Measurements from ENCODE around the gene CAMTA2.

The CAMTA2 gene

DNA sequence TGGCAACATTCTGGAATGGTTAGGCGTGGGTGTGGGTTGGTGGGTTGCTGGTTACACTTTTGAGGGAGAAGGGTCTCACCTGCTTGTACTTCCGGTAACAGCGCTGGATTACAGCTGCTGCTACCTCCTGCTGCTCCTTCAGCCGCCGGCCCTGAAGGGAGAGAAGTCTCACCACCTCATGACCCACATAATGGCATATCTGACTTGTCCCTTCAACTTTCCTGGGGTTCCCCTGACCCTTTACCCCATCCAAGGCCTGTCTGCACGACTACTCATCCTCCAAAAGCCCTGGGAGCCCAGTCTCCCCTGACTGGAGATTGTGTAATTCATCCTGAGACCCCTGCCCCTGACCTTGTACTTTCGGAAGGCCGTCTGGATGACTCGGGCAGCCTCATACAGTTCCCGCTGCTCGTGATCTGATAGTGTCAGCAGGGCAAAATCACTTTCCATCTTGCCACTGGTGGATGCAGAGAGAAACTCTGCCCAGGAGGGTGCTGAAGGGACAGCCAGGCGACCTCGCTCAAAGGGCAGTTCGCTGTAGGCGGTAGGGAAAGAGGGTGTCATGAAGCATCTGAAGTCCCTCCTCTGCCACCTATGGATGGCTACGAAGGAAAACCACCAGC is 17.8 kb downstream of the CAMTA2 start:
- no peak for DNase-seq (ENCODE audit: low read depth in 3 of 3)

DNA sequence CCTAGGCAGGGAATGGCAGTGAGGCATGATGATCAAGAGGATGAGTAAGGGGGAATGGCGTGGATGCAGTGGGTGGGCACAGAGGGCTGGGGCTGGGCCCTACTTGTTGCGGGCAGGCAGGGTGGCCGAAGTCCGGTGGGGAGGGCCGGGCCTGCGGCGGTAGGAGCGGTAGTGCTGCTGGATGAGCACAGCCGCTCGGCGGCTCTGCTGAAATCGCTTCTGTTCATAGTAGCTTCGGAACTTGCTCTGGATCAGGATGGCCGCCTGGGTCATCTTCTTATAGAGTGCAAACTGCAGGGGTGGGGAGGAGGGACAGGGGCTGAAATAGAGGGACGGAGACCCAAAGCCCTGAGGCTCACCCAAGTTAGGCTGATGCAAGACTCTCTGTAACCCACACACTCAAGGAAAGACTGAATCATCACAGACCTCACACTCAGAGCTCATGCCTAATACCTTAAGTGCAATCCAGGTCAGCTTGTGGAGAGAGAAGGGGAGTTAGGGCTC is 18.4 kb downstream of the CAMTA2 start:
- peak in 2 of 3 experiments; percentile 23 to 33 for DNase-seq (ENCODE audit: low read depth in 3 of 3)

DNA sequence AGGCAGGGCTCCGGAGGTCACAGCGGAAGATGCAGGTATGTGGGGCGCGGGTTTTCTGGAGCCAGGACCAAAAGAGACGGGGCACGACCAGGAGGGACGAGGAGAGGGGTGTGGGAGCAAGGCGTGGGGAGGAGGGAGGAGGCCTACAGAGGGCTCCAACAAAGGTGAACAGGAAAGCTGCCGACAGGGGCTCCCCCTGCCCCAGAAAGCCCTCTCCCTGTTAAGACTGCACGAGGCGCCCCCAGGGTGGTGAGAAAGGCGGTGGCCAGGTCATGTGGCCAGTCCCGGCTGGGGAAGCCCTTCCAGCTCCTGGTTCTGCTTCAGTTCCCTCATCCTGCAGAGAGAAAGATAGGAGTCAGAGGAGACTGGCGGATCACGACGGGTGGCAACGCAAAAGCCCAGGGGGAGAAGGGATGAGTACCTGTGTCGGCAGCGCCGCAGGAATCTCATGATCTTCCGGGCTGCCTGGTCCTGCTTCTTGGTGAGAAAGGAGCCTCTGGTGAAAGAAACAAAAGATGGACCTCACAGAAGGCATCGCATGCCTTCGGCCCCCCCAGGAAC is 18.9 kb downstream of the CAMTA2 start:
- DNase-seq (ENCODE audit: low read depth in 3 of 3) = peak in 1 of 3 experiments; percentile 33

DNA sequence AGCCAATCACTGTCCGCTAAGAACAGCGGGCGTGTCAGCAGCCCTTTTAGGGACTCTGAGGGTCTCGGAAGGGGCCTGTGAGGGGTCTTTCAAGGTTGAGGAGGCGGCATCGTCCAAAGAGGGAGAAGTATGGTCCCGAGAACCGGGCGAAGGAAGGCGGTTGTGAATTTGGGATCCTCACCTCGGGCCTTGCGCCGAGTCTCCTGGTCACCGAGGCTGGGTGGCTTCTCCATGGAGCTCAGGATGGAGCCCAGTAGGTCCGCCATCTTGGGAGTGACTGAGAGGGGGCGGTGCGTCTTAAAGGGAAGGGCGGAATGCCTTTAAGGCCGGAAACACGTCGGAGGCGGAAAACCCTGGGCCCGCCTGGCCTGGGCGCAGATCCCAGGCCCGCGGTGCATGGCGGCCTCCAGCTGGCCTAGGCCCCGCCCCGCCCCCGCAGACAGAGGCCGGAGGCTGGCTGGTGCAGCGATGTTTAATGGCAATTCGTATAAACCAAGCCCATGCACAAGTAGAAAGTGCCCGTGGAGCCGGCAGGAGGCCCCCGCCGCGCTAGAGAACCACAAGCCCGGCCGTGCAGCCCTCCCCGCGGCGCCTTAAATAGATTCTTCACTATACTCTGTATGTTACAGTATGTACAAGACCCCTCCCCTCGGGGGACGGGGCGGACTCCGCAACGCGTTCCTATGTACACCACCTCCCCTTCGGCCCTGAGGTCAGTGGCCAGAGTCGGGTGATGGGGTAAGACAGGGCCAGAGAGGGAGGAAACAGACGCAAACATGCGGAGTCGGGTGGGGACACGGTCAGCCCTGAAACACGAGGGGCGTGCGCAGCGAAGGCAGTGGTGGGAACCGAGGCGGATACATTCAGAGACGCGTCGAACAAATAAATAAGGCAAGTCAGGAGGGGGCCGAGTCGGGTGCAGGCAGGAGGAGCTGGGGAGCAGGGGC is 19.7 kb downstream of the CAMTA2 start, which contains the start of gene SPAG7:
SPAG7 (minus strand) TSS at position 279 of the 947 bp plus-strand sequence; CDS start at position 266, 13 bp downstream.
- peak; percentile 85 to 87 (median 85) for DNase-seq (ENCODE audit: low read depth in 3 of 3)

DNA sequence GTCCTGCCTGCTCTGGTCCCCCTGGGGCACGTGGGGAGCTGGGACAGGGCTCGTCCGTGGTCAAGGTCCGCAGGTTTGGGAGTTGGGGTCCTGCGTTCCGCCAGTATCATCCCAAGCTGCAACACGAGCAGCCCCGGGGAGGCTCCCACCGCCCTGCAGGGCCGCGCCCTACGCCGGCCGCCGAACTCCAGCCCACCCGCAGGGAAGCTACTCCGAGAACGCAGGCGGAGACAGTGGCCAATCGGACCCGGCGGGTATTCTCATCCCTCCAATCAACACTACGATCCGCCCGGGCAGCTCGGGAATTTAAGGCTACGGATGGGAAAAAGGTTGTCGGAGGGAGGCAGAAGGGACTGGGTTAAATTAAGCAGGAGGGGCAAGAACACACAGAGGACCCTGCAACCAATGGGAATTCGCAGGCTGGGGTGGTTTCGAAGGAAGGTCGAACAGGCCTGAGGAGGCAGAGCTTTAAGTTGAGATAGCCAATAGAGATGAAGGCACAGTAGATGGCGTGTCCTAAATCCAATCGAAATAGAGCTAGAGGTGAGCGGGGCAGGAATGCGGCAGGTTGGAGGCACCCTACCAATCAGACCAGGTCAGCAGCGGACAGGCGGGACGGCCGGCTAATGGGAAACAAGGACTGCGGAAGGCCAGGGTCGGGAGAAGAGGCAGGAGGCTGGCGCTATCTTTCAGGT is 20.5 kb downstream of the CAMTA2 start:
- DNase-seq (ENCODE audit: low read depth in 3 of 3) = peak; percentile 76 to 90 (median 76)

DNA sequence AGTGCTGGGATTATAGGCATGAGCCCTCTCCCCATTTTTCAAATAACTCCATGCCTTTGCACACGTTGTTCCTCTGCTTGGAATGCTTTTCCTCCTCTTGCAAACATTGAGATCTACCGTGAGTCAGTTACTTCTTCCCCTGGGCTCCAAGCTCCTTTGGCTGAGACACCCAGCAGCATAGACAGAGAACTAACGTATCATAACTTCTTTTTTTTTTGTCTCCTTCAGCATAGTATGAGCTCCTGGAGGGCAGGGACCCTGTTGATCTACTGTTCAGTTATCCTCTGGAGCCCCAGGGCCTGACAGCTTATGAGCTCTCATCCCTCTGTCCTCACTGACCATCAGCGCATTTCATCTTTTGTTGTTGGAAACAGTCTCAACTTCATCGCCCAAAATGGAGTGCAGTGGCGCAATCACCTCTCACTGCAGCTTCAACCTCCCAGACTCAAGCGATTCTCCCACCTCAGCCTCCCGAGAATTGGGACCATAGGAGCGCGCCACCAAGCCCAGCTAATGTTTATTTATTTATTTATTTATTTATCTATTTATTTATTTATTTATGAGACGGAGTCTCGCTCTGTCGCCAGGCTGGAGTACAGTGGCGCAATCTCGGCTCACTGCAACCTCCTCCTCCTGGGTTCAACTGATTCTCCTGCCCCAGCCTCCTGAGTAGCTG is 22.0 kb downstream of the CAMTA2 start:
- DNase-seq (ENCODE audit: low read depth in 3 of 3) = no peak

DNA sequence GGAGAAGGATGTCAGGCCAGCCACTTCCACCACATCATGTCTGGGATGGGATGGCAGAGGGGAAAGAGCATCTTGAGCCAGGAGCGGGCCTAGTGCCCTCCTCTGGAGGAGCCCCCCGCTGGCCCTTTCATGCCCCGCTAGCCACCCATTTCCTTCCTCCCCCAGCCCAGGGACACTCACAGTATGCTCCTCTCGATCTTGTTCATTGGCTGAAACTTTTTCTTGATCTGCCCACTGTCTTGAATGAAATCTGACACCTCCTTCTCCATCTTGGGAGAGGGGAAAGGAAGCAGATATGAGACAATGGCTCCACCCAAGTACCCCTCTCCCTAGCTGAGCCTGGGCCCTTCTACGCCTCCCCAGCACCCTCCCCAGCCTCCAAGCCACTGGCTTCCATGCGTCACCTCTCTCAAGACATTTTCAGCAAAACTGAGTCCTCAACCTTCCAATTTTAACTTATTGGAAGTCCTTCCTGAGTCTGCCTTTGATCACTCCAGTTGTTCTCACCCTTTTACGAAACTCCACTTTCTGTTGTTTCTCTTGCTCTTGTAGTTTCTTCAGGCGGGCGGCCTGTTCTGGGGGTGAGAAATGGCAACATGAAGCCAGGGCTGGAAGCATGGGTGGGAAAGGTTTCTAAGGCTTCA is 27.1 kb downstream of the CAMTA2 start:
- no peak for DNase-seq (ENCODE audit: low read depth in 3 of 3)

DNA sequence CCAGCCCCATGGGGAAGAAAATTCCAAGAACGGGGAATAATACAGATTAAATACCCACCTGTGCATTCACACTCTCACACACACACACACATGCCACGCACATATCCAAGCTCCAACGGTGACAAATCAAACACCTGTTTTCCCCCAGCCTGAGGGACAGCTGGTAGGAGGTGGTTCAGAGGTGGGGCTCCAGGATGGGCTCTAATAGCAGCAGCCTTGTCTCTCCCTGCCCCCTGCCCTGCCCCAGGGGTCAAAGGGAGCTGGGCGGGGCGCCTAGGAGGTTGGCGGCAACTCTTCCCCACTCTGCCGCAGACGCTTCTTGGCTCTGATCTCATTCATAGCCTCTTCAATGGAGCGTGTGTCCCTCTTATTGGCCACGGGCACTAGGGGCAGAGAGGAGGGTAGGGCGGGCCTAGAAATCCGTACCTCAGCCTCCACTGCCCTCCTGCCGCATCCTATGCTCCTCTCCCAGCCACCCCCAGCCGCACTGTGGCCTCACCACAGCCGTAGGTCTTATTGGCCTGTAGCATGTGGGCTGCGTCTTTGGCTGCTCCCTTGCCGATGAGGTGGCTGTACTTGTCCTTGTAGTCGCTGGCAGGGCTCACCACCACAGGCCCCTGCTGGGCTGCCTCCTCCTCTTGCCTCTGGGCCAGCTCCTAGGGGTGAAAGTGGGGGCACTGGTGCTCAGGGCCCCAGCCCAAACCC is 28.1 kb downstream of the CAMTA2 start:
- no peak for DNase-seq (ENCODE audit: low read depth in 3 of 3)

DNA sequence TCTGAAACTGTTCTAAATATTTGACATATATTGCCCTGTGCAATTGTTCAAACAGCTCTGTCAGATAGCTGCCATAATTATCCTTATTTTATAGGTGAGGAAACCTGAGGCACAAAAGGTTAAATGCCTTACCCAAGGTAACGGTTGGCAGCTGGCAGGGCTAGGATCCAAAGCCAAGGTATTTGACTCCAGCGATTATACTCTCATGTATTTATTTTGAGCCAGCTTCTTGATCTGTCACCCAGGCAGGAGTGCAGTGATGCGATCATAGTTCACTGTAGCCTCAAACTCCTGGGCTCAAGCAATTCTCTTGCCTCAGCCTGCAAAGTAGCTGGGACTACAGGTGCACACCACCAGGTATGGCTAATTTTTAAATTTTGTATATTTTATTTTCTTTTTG is 29.4 kb downstream of the CAMTA2 start:
- DNase-seq (ENCODE audit: low read depth in 3 of 3) = no peak

DNA sequence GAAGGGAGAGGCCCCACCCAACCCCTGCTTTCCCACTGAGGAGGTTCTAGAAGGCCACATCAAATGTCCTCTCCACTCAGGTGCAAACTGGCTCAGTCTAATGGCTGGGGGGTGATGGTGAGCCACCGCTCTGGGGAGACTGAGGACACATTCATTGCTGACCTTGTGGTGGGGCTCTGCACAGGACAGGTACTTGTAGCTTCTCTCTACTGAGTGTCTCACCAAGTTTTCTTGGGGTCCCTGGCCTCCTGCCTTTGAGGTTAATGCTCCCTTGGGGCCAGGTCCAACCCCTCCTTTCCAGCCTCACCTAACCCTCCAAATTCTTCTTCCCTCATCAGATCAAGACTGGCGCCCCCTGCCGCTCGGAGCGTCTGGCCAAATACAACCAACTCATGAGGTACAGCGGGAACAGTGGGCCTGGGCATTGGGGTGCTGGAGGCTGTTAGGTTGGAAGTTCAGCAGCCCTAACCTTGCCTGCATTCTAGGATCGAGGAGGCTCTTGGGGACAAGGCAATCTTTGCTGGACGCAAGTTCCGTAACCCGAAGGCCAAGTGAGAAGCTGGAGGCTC is 30.9 kb downstream of the CAMTA2 start:
- DNase-seq (ENCODE audit: low read depth in 3 of 3) = no peak

DNA sequence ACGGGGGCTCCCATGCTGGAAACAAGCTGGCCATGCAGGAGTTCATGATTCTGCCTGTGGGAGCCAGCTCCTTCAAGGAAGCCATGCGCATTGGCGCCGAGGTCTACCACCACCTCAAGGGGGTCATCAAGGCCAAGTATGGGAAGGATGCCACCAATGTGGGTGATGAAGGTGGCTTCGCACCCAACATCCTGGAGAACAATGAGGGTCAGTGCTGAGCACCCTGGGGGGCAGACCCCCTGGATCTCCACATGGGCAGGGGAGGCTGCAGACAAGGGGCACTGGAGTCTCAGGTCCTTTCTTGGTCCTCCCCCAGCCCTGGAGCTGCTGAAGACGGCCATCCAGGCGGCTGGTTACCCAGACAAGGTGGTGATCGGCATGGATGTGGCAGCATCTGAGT is 32.4 kb downstream of the CAMTA2 start:
- no peak for DNase-seq (ENCODE audit: low read depth in 3 of 3)

DNA sequence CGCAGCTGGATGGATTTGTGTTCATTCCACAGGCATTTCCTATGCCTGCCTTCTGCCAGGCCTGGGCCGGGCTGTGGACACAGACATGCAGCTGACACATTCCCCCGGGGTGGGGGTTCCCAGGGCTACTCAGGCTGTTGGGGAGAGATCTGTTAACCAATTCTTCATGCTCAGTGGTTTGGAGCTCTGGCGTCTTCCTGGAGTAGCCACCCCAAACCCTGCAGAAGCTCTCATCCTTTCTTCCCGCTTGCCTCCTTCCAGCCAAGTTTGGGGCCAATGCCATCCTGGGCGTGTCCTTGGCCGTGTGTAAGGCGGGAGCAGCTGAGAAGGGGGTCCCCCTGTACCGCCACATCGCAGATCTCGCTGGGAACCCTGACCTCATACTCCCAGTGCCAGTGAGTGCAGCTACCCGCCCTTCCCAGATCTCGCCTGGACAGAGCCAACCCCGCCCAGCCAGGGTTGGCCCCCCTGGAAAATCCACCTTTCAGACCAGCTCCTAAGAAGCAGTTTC is 34.0 kb downstream of the CAMTA2 start:
- DNase-seq (ENCODE audit: low read depth in 3 of 3) = no peak

DNA sequence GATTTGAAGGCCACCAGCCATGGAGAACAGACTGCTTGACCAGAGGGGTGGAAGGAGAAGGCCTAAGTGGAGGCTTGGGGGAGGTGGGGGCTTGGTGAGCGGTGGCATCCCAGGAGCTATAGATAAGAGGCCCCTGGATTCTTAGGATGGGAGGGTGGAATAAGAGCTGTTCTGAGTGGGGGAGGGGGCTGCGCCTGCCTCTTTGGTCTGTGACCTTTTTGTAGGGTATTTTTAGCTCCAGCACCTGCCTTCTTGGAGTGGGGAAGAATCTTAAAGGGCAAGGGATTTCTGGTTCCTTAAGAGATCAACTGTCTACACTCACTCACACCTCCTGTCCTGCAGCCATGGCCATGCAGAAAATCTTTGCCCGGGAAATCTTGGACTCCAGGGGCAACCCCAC is 36.0 kb downstream of the CAMTA2 start:
- DNase-seq (ENCODE audit: low read depth in 3 of 3) = no peak

DNA sequence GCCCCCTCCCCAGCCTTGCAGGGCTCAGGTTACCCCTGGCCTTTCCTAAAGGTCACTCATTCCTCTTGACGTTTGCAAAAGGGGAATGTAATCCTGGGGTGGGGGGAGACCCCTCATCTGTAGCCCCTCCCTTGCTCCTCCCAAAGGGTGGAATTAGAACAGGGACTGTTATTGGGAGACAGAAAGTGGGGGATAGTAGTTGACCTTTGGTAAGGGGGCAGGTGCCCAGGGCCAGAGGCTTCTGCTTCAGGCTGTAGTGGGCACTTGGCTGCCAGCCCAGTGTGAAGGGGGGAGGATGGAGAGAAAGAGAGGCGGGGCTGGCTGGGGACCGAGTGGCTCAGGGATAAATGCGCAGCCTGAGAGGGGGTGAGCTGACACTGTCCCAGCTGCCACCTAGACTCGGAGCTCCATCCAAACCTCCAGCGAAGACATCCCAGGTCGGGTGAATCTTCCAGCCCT is 36.7 kb downstream of the CAMTA2 start, which contains the start of gene ENO3:
ENO3 (plus strand) TSS at position 374 of the 459 bp plus-strand sequence. CDS start 711 bp downstream, outside the sequence.
- DNase-seq (ENCODE audit: low read depth in 3 of 3) = no peak

DNA sequence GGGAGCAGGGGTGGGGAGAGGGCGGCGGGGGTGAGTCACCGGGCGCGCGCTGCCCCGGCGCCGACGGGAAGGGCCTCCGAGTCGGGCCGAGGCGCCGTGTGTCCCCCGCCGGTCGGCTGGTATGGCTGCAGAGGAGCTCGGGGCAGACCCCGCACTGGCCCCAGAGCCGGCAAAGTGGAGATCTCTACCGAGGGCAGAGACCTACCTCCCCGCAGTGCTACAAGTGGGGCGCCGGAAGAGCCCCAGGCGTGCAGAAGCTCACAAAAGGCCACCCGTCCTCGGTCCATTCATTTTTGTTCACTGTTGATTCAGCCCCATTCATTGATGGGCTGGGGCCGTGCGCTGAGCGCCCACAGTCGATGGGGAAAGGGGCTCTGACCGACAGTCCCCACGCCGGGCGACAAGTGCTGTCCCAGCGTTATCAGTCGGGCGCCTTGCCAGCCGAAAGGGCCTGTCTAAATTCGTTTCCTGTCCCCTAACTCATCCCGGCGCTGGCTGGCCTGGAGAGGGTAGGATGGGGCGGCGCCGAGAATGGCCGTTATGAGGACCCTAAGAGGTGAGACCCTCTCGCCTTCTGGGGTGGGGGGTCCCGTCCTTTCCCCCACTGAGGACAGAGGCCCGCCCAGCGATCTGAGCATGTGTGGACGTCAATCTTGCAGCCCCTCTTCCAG is 37.3 kb downstream of the CAMTA2 start:
- DNase-seq (ENCODE audit: low read depth in 3 of 3) = peak in 1 of 3 experiments; percentile 61

DNA sequence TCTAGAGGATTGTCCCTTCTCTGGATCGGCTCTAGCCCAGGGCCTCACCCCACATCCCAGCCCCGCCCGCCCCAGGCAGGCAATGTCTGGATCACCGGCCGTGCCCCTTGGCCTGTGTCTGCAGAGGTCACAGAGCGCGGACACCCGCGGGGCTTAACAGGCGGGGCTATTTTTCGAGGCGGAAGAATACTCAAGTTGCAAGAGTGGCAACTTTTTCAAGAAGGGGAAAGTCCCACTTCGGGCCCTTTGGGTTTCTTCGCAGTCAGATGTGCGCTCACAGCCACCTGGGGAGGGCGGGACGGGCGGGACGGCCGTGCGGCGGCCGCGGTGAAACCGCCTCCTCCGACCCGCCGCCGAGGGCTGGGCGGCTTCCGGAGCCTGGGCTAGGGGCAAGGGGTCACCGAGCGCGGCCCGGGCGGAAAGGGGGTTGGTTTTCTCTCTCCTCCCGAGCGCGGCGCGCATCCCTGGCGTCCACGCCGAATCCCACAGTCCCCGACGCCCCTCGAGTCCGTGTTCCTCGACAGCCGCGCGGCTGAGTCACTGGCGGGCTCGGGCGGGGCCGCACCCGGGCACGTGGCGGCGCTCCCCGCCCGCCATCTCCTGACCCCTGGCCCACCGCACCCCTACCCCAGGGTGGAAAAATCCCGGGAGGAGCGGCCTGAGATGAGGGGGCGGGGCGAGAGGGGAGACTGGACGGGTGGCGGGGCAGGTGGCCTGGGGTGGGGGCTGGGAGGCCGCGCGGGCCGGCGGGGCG is 38.0 kb downstream of the CAMTA2 start:
- peak; percentile 60 to 72 (median 65) for DNase-seq (ENCODE audit: low read depth in 3 of 3)

DNA sequence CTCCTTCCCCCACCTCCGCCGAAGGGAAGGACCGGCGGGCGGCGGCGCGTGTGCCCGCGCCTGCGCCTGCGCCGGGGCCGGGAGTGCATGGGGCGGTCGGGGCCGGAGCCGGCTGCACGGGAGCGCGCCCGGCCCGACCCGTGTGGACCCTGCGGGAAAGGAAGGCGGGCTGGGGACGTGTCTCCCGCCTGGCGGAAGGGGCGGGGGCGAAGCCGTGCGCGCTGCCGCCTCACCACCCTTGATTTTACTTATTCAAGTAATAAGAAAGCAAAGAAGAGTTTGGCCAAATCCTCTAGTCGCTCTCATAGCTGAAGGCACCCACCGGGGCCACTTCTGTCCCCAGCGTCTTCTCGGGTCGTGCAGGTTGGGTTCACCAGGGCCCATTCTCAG is 38.5 kb downstream of the CAMTA2 start:
- DNase-seq (ENCODE audit: low read depth in 3 of 3) = peak in 1 of 3 experiments; percentile 54

Measured in stimulated activated CD4-positive, alpha-beta T cell treated with anti-CD3 and anti-CD28 coated beads, TNF-alpha, amount 100 ng/mL, for 4 hours (primary cell).